GM21390 (cell line): ENCODE measurements around the gene PRR27.
"Not testable (repeated sequence)": the region's sequence is repeated elsewhere in the genome, so short reads cannot be mapped to it uniquely, and the experiment has no call there.

Source experiments
- ATAC-seq: cut with Tn5 transposase; IDR thresholded peaks from one replicate; pipeline ENCODE4 v1.9.1; 2021; ENCODE audit not compliant: unreplicated experiment

Gene PRR27

DNA sequence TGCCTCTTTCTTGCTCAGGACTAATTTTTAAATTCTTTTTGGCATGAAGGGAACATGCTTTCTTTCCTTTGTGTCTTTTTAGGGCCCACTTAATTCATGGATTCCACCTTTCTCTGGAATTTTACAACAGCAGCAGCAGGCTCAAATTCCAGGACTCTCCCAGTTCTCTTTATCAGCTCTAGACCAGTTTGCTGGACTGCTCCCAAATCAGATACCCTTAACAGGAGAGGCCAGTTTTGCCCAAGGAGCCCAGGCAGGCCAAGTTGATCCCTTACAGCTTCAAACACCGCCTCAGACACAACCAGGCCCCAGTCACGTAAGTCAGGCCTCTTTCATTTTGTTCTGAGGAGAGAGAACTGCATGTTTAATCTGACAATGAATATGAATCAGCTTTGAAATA is 43.8 kb downstream of the PRR27 start:
- no peak for ATAC-seq

DNA sequence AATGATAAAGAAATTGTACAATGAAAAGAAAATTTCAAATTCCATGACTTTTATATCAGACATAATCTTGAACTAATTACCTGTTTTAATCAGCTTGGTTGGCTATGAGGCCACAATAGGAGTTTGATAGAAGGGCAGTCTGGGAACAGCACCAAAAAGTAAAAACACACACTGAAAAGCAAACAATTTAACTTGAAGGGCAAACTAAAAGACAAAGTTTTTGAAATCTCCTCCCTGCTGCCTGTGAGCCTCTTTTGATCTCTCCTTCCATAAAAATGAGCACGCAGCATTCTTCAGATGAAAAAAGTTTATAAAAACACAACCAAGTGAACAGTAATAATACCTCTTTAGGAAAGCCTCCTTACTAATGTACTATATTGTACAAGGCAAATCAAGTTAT is 49.6 kb downstream of the PRR27 start:
- ATAC-seq, result no peak

DNA sequence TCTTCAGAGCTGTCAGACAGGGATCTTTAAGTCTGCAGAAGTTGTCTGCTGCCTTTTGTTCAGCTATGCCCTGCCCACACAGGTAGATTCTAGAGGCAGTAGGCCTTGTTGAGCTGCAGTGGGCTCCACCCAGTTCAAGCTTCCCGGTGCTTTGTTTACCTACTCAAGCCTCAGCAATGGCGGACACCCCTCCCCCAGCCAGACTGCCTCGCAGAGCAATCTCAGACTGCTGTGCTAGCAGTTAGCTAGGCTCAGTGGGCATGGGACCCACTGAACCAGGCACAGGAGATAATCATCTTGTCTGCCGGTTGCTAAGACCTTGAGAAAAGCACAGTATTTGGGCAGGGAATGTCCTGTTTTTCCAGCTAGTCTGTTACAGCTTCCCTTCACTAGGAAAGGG is 58.7 kb downstream of the PRR27 start:
- not testable (repeated sequence) for ATAC-seq
